Stomach (tissue), 4 donors: Measurements from ENCODE around the gene TPP1.

Experiments used
- EP300 ChIP-seq: sonication (generic); formaldehyde crosslinking; IDR thresholded peaks from one replicate; pipeline ENCODE4 v1.6.1; 2017; ENCODE audit warnings: antibody characterized with exemption
- POLR2A ChIP-seq, 4 donors: fragments of 450-650 bp; IDR thresholded peaks; one replicate each; pipeline ENCODE4 v1.6.1; 2016; ENCODE audit warnings: antibody characterized with exemption in 4 of 4, control low read depth in 2 of 4, mild to moderate bottlenecking in 1 of 4, moderate library complexity in 1 of 4
- POLR2AphosphoS5 ChIP-seq, 3 donors: sonication (generic); formaldehyde crosslinking; IDR thresholded peaks; one replicate each; pipeline ENCODE4 v1.6.1; 2016; ENCODE audit warnings: antibody characterized with exemption in 3 of 3

GRCh38 chr11:6612213-6613041 lies 6.8 kb downstream of the TPP1 start, which contains the start of gene TAF10:
- peak in 2 of 4 donors; percentile 87 to 92 for TF ChIP-seq POLR2A (IDR thresholded peaks at IDR 0.05)
- peak; percentile 94 to 99 (median 99) for TF ChIP-seq POLR2AphosphoS5 (IDR thresholded peaks at IDR 0.05)
- no peak for TF ChIP-seq EP300
